Stomach (tissue), 4 donors: ENCODE results near the gene RGS11.

ENCODE experiments used
- EP300 ChIP-seq: sonication (generic); formaldehyde crosslinking; IDR thresholded peaks from one replicate; pipeline ENCODE4 v1.6.1; 2017; ENCODE audit warnings: antibody characterized with exemption
- POLR2A ChIP-seq, 4 donors: fragments of 450-650 bp; IDR thresholded peaks; one replicate each; pipeline ENCODE4 v1.6.1; 2016; ENCODE audit warnings: antibody characterized with exemption in 4 of 4, control low read depth in 2 of 4, mild to moderate bottlenecking in 1 of 4, moderate library complexity in 1 of 4
- POLR2AphosphoS5 ChIP-seq, 3 donors: sonication (generic); formaldehyde crosslinking; IDR thresholded peaks; one replicate each; pipeline ENCODE4 v1.6.1; 2016; ENCODE audit warnings: antibody characterized with exemption in 3 of 3
- TF ChIP-seq, protein P1 (sequence below), 7 experiments: fragments of 450-650 bp in 4 of 7; fragments of 200-600 bp in 3 of 7; sonication (generic) in 3 of 7; IDR thresholded peaks; one replicate each; pipeline ENCODE4 v1.5.1; 2016 to 2019; ENCODE audit warnings: antibody characterized with exemption in 7 of 7, control low read depth in 2 of 7, mild to moderate bottlenecking in 1 of 7

DNA sequence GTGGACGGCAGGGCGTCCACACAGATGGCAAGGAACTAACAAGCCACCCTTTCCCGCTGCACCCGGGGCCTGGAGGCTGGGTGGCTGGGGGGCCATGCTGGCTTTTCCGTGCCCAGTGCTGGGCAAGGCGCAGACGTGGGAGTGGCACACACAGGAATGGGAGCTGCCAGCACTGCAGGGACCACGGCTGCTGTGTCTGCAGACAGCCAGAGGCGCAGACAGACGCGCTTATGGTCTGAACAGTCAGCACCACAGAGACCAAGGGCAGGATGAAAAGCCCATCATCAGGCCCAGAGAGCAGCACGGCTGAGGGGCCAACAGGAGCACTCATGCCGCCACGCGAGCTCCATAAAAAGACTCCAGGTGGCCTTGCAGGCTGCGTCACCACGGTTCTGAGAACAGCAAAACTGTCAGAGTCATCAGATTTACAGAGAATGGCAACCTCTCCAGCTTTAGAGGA is 31.2 kb upstream of the RGS11 start:
- TF ChIP-seq EP300, result no peak
- TF ChIP-seq, protein P1, sequence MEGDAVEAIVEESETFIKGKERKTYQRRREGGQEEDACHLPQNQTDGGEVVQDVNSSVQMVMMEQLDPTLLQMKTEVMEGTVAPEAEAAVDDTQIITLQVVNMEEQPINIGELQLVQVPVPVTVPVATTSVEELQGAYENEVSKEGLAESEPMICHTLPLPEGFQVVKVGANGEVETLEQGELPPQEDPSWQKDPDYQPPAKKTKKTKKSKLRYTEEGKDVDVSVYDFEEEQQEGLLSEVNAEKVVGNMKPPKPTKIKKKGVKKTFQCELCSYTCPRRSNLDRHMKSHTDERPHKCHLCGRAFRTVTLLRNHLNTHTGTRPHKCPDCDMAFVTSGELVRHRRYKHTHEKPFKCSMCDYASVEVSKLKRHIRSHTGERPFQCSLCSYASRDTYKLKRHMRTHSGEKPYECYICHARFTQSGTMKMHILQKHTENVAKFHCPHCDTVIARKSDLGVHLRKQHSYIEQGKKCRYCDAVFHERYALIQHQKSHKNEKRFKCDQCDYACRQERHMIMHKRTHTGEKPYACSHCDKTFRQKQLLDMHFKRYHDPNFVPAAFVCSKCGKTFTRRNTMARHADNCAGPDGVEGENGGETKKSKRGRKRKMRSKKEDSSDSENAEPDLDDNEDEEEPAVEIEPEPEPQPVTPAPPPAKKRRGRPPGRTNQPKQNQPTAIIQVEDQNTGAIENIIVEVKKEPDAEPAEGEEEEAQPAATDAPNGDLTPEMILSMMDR (IDR thresholded peaks at IDR 0.05), result no peak
- TF ChIP-seq POLR2AphosphoS5 (IDR thresholded peaks at IDR 0.05), result no peak
- TF ChIP-seq POLR2A (IDR thresholded peaks at IDR 0.05), result no peak
